Measurements from ENCODE around the gene FKBP6. TPM values are rescaled to one million over a fixed set of nuclear protein-coding genes. Genes with fewer than 3 reads are reported as not detected.
"Not testable (repeated sequence)": the region's sequence is repeated elsewhere in the genome, so short reads cannot be mapped to it uniquely, and the experiment has no call there.

FKBP6 gene
- total RNA-seq = not detected in 2 replicates
- long read RNA-seq = 0 reads

GRCh38 chr7:73327922-73328321 is at the start of gene FKBP6, which contains the start of gene TRIM50:
FKBP6 (plus strand) TSS chr7:73328161; CDS start chr7:73328429, 268 bp downstream.
TRIM50 (minus strand) TSS chr7:73328082; CDS start chr7:73324787, 3,295 bp downstream.
- not testable (repeated sequence) for H3K36me3 Mint-ChIP-seq (ENCODE audit: insufficient read depth); DNase-seq (ENCODE audit: low spot score, unreplicated experiment); H3K27me3 Mint-ChIP-seq; H3K4me3 Mint-ChIP-seq (ENCODE audit: low read depth); H3K9me3 Mint-ChIP-seq (ENCODE audit: low read depth)
- Mint-ChIP-seq H3K27ac (peak within 1 kb of the TSS; percentile 59), H3K4me1 (ENCODE audit: low read depth) (peaks cover 13% of the 10 kb centered on the region)

DNA sequence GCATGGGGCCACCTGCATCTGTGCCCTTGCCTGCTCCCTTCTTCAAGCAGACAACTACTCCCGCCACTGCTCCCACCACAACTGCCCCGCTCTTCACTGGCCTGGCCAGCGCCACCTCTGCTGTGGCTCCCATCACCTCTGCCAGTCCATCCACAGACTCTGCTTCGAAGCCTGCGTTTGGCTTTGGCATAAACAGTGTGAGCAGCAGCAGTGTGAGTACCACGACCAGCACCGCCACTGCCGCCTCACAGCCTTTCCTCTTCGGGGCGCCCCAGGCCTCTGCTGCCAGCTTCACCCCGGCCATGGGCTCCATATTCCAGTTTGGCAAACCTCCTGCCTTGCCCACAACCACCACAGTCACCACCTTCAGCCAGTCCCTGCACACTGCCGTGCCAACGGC is 30.7 kb upstream of the FKBP6 start:
- H3K27me3 Mint-ChIP-seq; H3K27ac Mint-ChIP-seq; H3K9me3 Mint-ChIP-seq (ENCODE audit: low read depth); DNase-seq (ENCODE audit: low spot score, unreplicated experiment); H3K36me3 Mint-ChIP-seq (ENCODE audit: insufficient read depth); H3K4me1 Mint-ChIP-seq (ENCODE audit: low read depth); H3K4me3 Mint-ChIP-seq (ENCODE audit: low read depth): not testable (repeated sequence)

GRCh38 chr7:73297706-73298105 is 30.3 kb upstream of the FKBP6 start:
- H3K4me1 Mint-ChIP-seq (ENCODE audit: low read depth); H3K27me3 Mint-ChIP-seq; H3K4me3 Mint-ChIP-seq (ENCODE audit: low read depth); H3K36me3 Mint-ChIP-seq (ENCODE audit: insufficient read depth); DNase-seq (ENCODE audit: low spot score, unreplicated experiment); H3K9me3 Mint-ChIP-seq (ENCODE audit: low read depth); H3K27ac Mint-ChIP-seq: not testable (repeated sequence)

DNA sequence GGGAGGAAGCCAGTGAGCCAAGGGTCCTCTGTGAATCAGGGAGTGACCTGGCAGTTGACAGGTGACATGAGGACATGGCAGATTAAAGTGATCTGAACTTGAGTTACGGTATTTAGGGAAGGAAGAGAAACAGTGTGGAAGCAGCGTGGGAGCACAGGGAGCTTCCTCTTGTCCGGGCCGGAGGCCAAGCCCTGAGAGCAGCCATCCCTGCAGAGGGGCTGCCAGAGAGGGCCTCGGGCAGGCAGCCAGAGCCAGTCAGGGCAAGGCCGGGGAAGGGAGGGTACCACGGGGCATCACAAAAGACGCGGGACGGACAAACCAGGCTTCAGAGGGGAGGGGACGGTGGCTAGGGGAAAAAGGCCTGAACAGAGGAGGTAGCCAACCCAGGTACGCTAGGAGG is 28.1 kb upstream of the FKBP6 start:
- not testable (repeated sequence) for H3K27me3 Mint-ChIP-seq

GRCh38 chr7:73301108-73301507 is 26.9 kb upstream of the FKBP6 start:
- not testable (repeated sequence) for H3K4me1 Mint-ChIP-seq (ENCODE audit: low read depth); H3K27ac Mint-ChIP-seq; H3K9me3 Mint-ChIP-seq (ENCODE audit: low read depth); H3K36me3 Mint-ChIP-seq (ENCODE audit: insufficient read depth); H3K4me3 Mint-ChIP-seq (ENCODE audit: low read depth); DNase-seq (ENCODE audit: low spot score, unreplicated experiment); H3K27me3 Mint-ChIP-seq
- TF ChIP-seq, protein P1, sequence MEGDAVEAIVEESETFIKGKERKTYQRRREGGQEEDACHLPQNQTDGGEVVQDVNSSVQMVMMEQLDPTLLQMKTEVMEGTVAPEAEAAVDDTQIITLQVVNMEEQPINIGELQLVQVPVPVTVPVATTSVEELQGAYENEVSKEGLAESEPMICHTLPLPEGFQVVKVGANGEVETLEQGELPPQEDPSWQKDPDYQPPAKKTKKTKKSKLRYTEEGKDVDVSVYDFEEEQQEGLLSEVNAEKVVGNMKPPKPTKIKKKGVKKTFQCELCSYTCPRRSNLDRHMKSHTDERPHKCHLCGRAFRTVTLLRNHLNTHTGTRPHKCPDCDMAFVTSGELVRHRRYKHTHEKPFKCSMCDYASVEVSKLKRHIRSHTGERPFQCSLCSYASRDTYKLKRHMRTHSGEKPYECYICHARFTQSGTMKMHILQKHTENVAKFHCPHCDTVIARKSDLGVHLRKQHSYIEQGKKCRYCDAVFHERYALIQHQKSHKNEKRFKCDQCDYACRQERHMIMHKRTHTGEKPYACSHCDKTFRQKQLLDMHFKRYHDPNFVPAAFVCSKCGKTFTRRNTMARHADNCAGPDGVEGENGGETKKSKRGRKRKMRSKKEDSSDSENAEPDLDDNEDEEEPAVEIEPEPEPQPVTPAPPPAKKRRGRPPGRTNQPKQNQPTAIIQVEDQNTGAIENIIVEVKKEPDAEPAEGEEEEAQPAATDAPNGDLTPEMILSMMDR (IDR thresholded peaks at IDR 0.05; ENCODE audit: unreplicated experiment) = peak; percentile 15

More for the DNA sequence above, 28.1 kb upstream of the FKBP6 start:
- not testable (repeated sequence) for H3K27ac Mint-ChIP-seq; DNase-seq (ENCODE audit: low spot score, unreplicated experiment); H3K4me1 Mint-ChIP-seq (ENCODE audit: low read depth); H3K4me3 Mint-ChIP-seq (ENCODE audit: low read depth); H3K9me3 Mint-ChIP-seq (ENCODE audit: low read depth); H3K36me3 Mint-ChIP-seq (ENCODE audit: insufficient read depth)

- H3K36me3 Mint-ChIP-seq (ENCODE audit: insufficient read depth); H3K4me3 Mint-ChIP-seq (ENCODE audit: low read depth); H3K4me1 Mint-ChIP-seq (ENCODE audit: low read depth); DNase-seq (ENCODE audit: low spot score, unreplicated experiment); H3K9me3 Mint-ChIP-seq (ENCODE audit: low read depth); H3K27me3 Mint-ChIP-seq; H3K27ac Mint-ChIP-seq: not testable (repeated sequence)
Observed at GRCh38 chr7:73302846-73303245, 25.1 kb upstream of the FKBP6 start.

DNA sequence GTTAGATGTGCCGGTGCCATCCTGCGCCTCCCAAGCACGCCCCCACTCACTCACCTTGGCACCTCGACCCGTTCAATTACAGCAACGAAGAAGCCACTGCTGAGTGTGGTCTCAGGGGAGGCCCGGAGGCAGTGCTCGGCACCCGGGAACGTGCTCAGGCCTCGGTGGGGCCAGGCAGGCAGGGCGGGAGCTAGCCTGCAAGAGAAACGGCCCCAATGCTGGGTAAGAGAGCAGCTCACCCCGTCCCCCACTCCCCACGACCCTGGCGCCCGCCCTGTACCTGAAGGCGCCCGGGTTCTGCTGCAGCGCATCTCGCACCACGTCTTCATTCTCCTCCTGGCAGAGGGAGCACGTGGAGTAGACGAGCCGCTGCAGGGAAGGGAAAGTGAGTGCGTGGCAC is 24.4 kb upstream of the FKBP6 start:
- Mint-ChIP-seq H3K9me3 (ENCODE audit: low read depth) (no peaks in the 10 kb centered on the region), H3K27me3 (no peaks in the 10 kb centered on the region), H3K4me3 (ENCODE audit: low read depth) (no peak overlapping the region), H3K4me1 (ENCODE audit: low read depth) (peaks cover 12% of the 10 kb centered on the region), H3K27ac (no peak overlapping the region), H3K36me3 (ENCODE audit: insufficient read depth) (peaks cover 8% of the 10 kb centered on the region)
- TF ChIP-seq, protein P1 (IDR thresholded peaks at IDR 0.05; ENCODE audit: unreplicated experiment) = no peak
- DNase-seq (ENCODE audit: low spot score, unreplicated experiment) = no peak

- H3K9me3 Mint-ChIP-seq (ENCODE audit: low read depth) = no peaks in the 10 kb centered on the region
- H3K36me3 Mint-ChIP-seq (ENCODE audit: insufficient read depth) = peaks cover 9% of the 10 kb centered on the region
- TF ChIP-seq, protein P1 (IDR thresholded peaks at IDR 0.05; ENCODE audit: unreplicated experiment) = no peak
- no peaks in the 10 kb centered on the region for H3K27me3 Mint-ChIP-seq
- DNase-seq (ENCODE audit: low spot score, unreplicated experiment) = no peak
- H3K27ac Mint-ChIP-seq = no peak overlapping the region
- peaks cover 13% of the 10 kb centered on the region for H3K4me1 Mint-ChIP-seq (ENCODE audit: low read depth)
- no peak overlapping the region for H3K4me3 Mint-ChIP-seq (ENCODE audit: low read depth)
Observed at GRCh38 chr7:73304071-73304470, 23.9 kb upstream of the FKBP6 start.

DNA sequence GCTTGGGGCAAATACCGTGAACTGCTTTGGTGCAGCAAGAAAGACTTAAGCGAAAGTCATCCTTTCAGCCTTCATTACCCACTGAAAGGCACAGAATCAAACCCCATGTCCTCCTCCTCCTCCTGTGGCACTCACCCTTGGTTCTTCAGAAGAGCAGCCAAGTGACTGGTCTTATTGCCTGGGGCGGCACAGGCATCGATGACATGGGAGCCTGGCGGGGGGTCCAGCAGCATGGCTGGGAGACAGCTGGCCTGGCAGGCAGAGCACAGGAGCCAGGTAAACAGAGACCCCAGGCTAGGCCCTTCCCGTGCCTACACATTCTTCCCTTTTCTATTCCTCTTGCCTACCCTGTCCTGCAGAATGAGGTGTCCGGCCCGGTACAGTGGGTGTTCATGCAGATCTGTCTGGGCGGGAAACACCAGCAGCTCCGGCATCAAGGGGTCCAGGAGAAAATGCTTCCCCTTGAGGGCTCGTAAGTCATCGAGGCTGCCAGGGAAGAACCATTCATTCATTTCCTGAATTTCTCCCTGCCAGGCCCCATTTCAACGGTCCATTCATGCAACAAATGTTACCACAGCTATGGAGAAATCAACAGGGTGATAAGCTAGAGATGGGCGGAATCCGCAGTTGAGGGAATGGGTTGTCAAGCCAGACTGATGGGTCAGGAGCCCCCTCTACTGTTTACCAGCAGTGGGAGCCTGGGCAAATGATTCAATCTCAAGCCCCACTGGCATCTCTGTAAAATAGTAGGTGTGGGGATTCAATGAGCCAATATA is 23.2 kb upstream of the FKBP6 start:
- H3K27ac Mint-ChIP-seq; H3K9me3 Mint-ChIP-seq (ENCODE audit: low read depth); H3K4me3 Mint-ChIP-seq (ENCODE audit: low read depth); H3K36me3 Mint-ChIP-seq (ENCODE audit: insufficient read depth); H3K27me3 Mint-ChIP-seq; DNase-seq (ENCODE audit: low spot score, unreplicated experiment): not testable (repeated sequence)
- peaks cover 13% of the 10 kb centered on the region for H3K4me1 Mint-ChIP-seq (ENCODE audit: low read depth)

Data from progenitor cell of endocrine pancreas (in vitro differentiated cells).